K562 treated with DMSO at 1 percent for 12 hours (cell line): Measurements from ENCODE around the gene IGSF6. TPM values are rescaled to one million over a fixed set of nuclear protein-coding genes. Genes with fewer than 3 reads are reported as not detected.

ENCODE experiments used
- total RNA-seq: library from RNA; unstranded; fragments of 300-600 nt; gene quantifications from 2 replicates; pipeline ENCODE4 v1.2.3, GENCODE V29; 2022; ENCODE audit not compliant: insufficient read depth

Gene IGSF6, protein sequence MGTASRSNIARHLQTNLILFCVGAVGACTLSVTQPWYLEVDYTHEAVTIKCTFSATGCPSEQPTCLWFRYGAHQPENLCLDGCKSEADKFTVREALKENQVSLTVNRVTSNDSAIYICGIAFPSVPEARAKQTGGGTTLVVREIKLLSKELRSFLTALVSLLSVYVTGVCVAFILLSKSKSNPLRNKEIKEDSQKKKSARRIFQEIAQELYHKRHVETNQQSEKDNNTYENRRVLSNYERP
- total RNA-seq = not detected in 2 replicates

DNA sequence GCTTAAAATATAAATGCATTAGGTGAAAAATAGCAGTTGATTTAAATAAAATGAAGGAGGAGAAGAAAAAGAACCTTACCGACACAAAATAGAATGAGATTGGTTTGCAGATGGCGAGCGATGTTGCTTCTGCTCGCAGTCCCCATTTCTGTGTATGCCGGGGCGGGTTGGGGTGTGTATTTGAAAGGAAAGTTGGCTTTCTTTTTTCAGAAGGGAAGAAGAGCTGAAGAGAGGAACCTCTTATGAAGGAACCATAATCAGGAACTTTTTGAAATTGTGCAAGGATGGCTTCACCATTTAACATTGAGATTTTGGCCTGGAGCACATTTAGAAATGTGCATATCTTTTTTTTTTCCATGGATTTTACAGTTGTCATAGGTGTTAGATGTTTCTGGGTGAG lies at the start of gene IGSF6:
Gene IGSF6 (minus strand): TSS at position 156 of the 400 bp plus-strand sequence. CDS start 10 bp downstream, at position 146.

DNA sequence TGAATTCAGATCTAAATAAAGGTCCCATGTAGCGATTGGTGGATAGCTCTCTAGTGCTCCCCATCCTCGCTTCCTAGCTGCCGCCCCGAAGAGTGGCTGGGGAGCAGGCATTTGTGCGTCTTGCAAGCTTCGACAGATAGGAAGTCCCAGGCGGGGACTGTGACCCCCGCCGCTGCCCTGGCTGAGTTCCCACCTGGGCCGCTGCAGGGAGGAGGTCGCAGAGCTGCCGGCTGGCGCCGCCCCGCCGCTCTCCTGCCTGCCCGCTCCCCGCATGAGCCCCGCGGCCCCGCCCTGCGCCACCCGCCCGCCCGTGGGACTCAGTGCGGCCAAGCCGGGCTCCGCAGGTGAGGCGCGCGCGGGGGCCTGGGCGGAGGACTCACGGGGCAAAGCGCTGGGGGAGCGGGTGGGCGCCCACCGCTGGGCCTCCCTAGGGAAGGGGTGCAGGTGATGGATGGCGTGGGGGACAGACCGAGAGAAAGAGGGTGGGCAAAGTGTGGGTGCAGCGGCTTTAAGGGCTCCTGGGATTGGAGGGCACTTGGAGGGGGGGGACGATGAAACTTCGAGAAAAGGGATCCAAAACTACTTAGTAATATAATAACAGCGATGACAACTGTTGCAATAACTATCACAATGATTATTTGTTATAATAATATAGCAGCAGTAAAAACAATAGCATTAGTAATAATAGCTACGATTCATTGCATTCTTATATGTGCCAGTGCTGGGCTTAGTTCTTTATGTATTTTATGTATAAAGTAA lies 11.7 kb upstream of the IGSF6 start, which contains the start of gene OTOA:
Gene OTOA (plus strand): TSS at position 80 of the 759 bp plus-strand sequence. CDS start 14,547 bp downstream, outside the sequence.

DNA sequence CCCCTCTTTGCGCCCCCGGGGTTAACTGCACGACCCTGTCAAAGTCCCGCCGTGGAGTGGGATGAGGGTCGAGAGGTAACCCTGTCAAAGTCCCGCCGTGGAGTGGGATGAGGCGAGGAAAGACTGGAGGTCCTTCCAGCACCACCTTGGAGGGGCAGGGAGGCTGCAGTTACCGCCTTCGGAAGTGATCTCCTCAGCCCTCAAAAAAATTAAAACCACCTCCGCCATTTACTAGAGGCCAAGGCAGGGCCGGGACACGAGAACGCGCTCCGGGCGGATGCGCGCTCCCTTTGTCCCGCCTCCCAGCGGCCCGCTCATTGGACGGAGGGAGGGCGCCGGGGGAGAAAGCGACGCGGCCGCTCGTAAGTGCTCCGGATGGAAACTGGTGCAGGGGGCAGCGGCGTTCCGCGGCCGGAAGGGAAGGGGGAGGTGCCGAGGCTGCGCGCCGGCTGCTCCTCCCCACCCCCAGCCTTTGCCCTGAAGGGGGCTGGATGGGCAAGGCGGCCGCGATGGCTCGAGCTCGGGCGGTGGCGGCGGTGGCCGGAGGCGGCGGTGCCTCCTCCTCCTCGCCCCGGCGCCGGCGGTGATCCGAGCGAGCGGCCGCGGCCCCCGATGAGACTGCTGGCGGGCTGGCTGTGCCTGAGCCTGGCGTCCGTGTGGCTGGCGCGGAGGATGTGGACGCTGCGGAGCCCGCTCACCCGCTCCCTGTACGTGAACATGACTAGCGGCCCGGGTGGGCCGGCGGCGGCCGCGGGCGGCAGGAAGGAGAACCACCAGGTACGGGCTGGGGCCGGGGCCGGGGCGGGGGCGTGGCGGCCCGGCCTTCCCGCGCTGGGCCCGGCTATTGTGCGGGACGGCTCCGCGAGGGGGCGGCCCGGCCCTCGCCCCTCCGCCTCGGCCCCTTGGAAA lies 53.0 kb downstream of the IGSF6 start, which contains the start of gene METTL9:
Gene METTL9 (plus strand): TSS at position 456 of the 909 bp plus-strand sequence. CDS start 157 bp downstream, at position 613.

Other genes with a start within 250 kb of the IGSF6 start
- 94.5 and 156 TPM in 2 replicates for gene METTL9, start 53.0 kb downstream of the IGSF6 start, total RNA-seq
- not detected in 2 replicates for gene OTOA, start 11.4 kb upstream of the IGSF6 start, total RNA-seq
- gene NPIPB4, start 205.1 kb upstream of the IGSF6 start, total RNA-seq = 2.2 and 17.3 TPM in 2 replicates